GM18907 (cell line): ENCODE data around the gene PGM3.

Source experiments
- ATAC-seq: cut with Tn5 transposase; IDR thresholded peaks from one replicate; pipeline ENCODE4 v1.9.1; 2021; ENCODE audit warnings: mild to moderate bottlenecking, moderate library complexity; ENCODE audit not compliant: unreplicated experiment

Gene PGM3

DNA sequence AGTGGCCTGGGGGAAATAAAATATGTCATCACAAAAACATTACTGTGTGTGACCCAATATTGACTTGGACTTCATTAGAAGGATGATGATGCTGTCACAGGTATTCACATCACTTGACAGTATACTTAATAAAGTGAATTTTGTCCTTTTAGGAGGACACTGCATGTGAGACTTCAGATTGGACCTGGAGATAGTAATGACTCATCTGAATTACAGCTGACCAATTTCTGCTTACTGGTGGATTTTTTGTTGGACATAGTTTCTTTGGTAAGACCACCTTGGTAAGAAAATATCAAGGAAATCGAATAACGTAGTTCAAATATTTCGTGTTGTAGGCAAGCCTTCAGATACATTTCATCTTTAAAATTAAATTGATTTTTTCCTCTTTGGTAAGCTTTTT lies 68.5 kb downstream of the PGM3 start:
- ATAC-seq: no peak

DNA sequence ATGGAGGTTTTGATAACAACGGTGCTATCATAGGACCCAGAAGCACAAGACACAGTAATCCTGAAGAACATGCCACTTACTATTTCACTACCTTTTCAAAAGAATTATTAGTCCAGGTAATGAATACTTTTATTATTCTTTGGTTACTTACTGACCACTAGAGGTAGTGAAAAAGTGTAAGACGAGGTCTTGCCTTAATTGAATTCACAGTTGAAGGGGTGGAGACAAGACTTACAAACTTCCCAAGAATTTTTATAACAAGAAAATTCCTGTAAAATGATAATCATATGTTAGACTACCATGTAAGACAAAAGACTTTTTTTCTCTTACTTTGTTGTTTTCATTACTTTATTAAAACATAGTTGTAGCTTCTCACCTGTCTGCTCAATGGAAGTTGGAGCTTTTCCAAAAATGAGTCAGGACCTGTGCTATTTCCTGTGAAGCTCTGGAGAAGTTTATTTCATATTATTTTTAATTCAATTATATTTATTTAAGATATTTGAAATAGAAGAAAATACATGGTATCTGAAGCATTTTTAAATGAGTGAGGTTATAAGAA lies 73.2 kb downstream of the PGM3 start:
- no peak for ATAC-seq

DNA sequence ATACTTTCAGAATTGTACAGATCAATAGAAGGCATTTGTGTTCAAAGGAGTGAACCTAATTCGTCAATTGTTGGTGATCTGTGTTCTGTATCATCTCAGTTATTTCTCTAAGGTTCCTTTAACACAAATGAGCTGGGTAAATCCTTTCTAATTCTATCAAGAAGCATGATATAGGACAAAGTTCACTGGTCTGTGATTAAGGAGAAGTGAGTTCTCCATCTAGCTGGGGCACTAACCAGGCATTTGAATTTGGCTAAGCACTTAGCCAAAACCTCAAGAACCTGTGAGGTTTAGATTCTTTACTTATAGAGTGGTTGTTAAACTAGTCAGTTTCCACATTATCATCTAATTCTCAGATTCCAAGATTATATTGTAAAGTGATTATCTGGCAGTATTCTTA lies 75.3 kb downstream of the PGM3 start:
- ATAC-seq: no peak
